Endothelial cell of umbilical vein (primary cell): ENCODE measurements around the gene MYO1E.

ENCODE experiments used
- EZH2 ChIP-seq: IDR thresholded peaks from 2 replicates; pipeline ENCODE4 v1.6.1; 2012; ENCODE audit warnings: borderline replicate concordance, low read depth, mild to moderate bottlenecking, moderate library complexity, low read length, inconsistent platforms; ENCODE audit not compliant: severe bottlenecking
- MYC ChIP-seq: IDR thresholded peaks from one replicate; pipeline ENCODE4 v1.6.1; 2011; ENCODE audit warnings: mild to moderate bottlenecking, low read depth, low read length
- POLR2A ChIP-seq: IDR thresholded peaks from 2 replicates; pipeline ENCODE4 v1.6.1; 2012; ENCODE audit warnings: low read depth, mild to moderate bottlenecking, control low read depth, low read length
- POLR2AphosphoS5 ChIP-seq: IDR thresholded peaks from 2 replicates; pipeline ENCODE4 v1.6.1; 2012; ENCODE audit warnings: low read depth, mild to moderate bottlenecking, control low read depth, low read length, moderate library complexity; ENCODE audit not compliant: insufficient read depth
- TF ChIP-seq, protein P1 (sequence below), 2 donors: IDR thresholded peaks; 1 replicate in 1 of 2; 2 replicates in 1 of 2; pipeline ENCODE4 v1.5.1; 2011; ENCODE audit warnings: low read length in 2 of 2, mild to moderate bottlenecking in 2 of 2, moderate library complexity in 2 of 2, control low read depth in 1 of 2, inconsistent platforms in 1 of 2, low read depth in 1 of 2; ENCODE audit not compliant: insufficient read depth in 1 of 2; ENCODE audit errors: extremely low read depth in 1 of 2
- TF ChIP-seq, protein P2 (sequence below): IDR thresholded peaks from 2 replicates; pipeline ENCODE4 v1.6.1; 2011; ENCODE audit not compliant: insufficient read depth, insufficient read length

DNA sequence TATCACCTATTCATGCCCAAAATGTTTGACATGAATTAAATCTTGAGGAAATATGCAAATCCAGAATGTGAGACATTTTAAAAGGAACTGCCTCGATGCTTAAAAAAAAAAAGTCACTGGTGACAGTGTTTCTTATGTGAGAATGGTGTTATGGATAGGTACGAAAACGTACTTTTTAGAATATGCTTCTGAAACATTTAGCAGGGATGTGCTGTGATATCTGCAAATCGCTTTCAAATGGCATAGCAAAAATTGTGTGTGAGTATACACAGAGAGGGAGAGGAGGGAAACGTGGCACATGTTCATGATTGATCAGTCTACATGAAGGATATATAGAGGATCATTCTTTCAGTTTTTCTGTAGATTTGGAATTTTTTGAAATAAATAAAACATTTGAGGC lies 251.7 kb downstream of the MYO1E start:
- TF ChIP-seq, protein P1, sequence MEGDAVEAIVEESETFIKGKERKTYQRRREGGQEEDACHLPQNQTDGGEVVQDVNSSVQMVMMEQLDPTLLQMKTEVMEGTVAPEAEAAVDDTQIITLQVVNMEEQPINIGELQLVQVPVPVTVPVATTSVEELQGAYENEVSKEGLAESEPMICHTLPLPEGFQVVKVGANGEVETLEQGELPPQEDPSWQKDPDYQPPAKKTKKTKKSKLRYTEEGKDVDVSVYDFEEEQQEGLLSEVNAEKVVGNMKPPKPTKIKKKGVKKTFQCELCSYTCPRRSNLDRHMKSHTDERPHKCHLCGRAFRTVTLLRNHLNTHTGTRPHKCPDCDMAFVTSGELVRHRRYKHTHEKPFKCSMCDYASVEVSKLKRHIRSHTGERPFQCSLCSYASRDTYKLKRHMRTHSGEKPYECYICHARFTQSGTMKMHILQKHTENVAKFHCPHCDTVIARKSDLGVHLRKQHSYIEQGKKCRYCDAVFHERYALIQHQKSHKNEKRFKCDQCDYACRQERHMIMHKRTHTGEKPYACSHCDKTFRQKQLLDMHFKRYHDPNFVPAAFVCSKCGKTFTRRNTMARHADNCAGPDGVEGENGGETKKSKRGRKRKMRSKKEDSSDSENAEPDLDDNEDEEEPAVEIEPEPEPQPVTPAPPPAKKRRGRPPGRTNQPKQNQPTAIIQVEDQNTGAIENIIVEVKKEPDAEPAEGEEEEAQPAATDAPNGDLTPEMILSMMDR (IDR thresholded peaks at IDR 0.05; ENCODE audit: extremely low read depth in 1 of 2, insufficient read depth in 1 of 2, low read depth in 1 of 2, low read length in 2 of 2) = no peak
- TF ChIP-seq MYC = no peak
- TF ChIP-seq POLR2AphosphoS5 = no peak
- TF ChIP-seq, protein P2, sequence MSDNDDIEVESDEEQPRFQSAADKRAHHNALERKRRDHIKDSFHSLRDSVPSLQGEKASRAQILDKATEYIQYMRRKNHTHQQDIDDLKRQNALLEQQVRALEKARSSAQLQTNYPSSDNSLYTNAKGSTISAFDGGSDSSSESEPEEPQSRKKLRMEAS = no peak
- TF ChIP-seq POLR2A = no peak
- no peak for TF ChIP-seq EZH2
